ENCODE data around the gene GNAT1. TPM values are rescaled to one million over a fixed set of nuclear protein-coding genes. Genes with fewer than 3 reads are reported as not detected.
"Not testable (repeated sequence)": the region's sequence is repeated elsewhere in the genome, so short reads cannot be mapped to it uniquely, and the experiment has no call there.

Gene GNAT1
- total RNA-seq, 1 experiment from 2014 or later, result not detected

DNA sequence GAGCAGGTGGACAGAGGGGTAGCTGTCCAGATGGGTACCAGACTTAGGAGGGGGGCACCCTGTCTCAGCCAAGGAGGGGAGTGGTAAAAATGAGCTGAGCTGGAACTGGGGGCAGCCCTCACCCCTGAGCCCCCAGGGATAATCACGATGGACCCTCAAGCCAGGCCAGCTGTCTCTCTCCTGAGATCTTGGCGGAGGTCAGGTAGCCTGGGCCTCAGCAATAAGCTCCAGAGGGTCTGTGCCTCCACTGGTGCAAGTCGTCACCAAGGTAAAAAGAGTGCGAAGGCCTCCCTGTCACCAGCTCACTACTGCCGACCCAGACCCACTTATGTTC is 18.7 kb downstream of the GNAT1 start:
- peaks cover 17% of the 10 kb centered on the region for H3K27me3 ChIP-seq (ENCODE audit: control insufficient read depth, insufficient read depth, low read length)
- H3K4me3 ChIP-seq (ENCODE audit: insufficient read depth, low read depth, low read length), result no peak overlapping the region
- DNase-seq, result no peak
- H3K36me3 ChIP-seq (replicated peaks; ENCODE audit: control insufficient read depth, insufficient read depth, low read length), result no peaks in the 10 kb centered on the region

DNA sequence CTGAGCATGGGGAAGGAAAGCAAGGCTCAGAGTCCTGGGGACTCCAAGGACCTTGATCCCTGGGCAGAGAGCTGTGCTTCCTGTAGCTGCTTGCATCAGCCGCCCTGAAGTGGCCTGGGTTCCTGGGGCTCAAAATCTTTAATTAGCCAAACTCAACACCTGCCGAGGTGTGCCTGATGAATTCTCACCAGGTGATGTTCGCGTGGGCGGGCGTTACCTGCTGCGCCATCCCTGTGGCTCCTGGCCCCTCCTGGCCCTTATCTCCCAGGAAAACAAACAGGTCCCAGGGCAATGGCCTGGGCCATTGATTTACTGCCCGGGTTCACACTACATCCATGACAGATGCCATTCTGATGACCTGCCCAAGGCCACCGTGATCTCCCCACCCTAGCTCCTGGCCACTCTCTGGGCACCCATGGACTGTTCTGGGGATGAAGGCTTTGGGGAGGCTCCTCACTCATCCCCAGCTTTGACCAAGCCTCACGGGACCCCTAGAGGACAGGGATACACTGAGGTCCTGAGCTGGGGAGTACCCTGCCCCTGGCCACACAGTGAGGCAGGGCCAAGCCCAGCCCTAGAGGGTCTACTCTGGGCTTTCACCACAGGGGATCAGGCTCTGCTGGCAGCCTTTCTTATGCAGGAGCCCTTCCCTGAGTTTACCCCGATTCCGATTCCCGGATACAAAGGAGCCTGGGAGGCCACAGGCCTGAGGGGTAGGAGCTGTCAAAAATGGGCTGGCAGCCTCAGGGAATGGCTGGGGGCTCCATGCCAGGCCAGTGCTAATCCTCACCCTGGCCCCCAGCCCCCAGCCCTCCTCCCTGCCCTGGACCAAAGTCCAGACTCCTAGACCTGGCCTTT is 19.3 kb downstream of the GNAT1 start:
- no peaks in the 10 kb centered on the region for H3K36me3 ChIP-seq (replicated peaks; ENCODE audit: control insufficient read depth, insufficient read depth, low read length)
- peaks cover 11% of the 10 kb centered on the region for H3K27me3 ChIP-seq (ENCODE audit: control insufficient read depth, insufficient read depth, low read length)
- no peak overlapping the region for H3K4me3 ChIP-seq (ENCODE audit: insufficient read depth, low read depth, low read length)
- peak; percentile 90 for DNase-seq

DNA sequence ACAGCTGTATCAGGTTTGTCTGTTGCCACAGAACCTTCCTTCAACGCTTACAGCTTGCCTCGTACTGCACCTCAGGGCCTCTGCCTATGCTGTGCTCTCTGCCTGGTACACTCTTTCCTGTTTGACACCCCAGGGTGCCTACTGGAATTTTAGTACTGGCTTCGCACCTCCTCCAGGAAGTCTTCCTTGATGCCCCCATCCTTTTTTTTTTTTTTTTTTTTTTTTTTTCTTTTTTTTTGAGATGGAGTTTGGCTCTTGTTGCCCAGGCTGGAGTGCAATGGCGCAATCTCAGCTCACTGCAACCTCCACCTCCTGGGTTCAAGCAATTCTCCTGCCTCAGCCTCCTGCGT is 19.9 kb downstream of the GNAT1 start:
- not testable (repeated sequence) for H3K36me3 ChIP-seq (replicated peaks; ENCODE audit: control insufficient read depth, insufficient read depth, low read length); DNase-seq; H3K27me3 ChIP-seq (ENCODE audit: control insufficient read depth, insufficient read depth, low read length); H3K4me3 ChIP-seq (ENCODE audit: insufficient read depth, low read depth, low read length)

DNA sequence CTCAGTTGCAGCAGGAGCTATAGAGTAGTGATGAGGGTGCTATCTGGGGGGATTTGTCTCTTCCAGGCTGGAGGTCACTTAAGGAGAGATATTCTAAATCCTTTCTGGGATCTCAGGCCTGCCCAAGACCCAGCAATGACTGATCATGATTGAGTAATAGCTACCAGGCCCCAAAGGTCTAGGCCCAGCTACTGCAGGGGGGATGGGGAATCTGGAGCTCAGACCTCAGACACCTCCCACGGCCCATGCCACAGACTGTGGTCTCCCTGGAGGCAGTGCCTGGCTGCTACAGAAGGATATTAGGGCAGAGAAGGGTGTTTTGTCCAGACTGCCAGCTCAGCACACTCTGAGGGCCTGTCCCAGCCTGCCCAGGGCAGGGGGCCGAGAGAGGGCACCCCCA is 20.5 kb downstream of the GNAT1 start:
- Histone ChIP-seq H3K27me3 (ENCODE audit: control insufficient read depth, insufficient read depth, low read length) (no peaks in the 10 kb centered on the region), H3K4me3 (ENCODE audit: insufficient read depth, low read depth, low read length) (no peak overlapping the region), H3K36me3 (replicated peaks; ENCODE audit: control insufficient read depth, insufficient read depth, low read length) (no peaks in the 10 kb centered on the region)
- DNase-seq, result no peak

DNA sequence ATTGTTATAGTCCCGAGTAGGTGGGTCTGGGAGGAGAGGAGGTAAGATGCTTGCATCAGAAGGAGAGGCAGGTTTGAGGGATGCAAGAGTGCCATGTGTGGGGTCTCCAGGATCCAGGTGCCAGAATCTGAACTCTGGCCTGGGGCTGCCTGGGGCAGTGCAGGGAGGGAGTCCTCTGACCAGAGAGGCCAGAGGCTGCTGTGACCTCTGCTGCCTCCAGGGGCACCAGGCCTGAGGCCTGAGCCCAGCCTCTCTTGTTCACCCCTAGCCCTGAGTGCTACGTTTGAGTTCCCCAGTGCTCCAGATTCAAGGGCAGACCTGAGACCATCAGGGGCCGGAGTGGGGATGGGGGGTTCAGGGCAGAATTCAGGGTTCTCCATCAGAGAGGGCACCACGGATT is 21.1 kb downstream of the GNAT1 start:
- peak; percentile 84 for DNase-seq
- Histone ChIP-seq H3K36me3 (replicated peaks; ENCODE audit: control insufficient read depth, insufficient read depth, low read length) (no peaks in the 10 kb centered on the region), H3K4me3 (ENCODE audit: insufficient read depth, low read depth, low read length) (no peak overlapping the region), H3K27me3 (ENCODE audit: control insufficient read depth, insufficient read depth, low read length) (no peaks in the 10 kb centered on the region)

DNA sequence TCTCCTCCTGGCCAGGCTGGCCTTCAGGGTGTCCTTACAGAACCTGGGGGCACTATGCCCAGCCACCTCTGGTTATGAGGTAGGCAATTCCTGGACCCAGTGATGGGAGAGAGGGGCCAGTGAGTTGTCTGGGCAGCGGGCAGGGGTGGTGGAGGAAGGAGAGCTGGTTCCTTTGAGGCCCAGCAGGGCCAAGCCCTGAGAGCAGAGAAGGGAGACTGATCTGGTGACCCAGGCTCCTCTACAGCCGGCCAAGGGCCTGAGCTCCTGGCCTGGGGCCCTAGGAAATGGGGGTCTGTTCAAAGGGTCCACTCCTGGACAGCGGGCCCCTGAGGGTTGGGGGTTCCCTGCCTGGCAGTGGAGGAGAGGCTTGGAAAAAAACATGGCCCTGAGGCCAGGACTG is 21.6 kb downstream of the GNAT1 start:
- H3K36me3 ChIP-seq (replicated peaks; ENCODE audit: control insufficient read depth, insufficient read depth, low read length), result no peaks in the 10 kb centered on the region
- H3K4me3 ChIP-seq (ENCODE audit: insufficient read depth, low read depth, low read length), result no peak overlapping the region
- DNase-seq, result no peak
- no peaks in the 10 kb centered on the region for H3K27me3 ChIP-seq (ENCODE audit: control insufficient read depth, insufficient read depth, low read length)

DNA sequence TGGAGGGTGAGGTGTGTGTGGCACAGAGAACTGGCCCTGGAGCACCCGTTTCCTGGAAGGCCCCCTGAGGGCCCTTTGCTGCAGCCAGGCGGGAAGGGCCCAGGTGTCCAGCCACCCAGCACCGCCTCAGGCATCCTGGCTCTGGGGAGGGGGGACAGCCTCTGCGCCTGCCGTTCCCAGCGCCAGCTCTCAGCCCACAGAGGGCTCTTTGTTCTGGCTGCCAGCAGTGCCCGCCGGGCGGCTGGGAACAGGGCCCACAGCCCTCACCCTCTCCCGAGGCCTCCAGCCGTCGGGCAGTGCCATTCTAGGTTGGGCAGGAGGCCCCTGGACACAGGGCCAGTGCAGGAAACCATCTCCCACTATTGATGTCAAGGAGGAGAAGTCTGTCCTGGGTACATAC is 22.0 kb downstream of the GNAT1 start:
- H3K4me3 ChIP-seq (ENCODE audit: insufficient read depth, low read depth, low read length), result no peak overlapping the region
- no peak for DNase-seq
- H3K27me3 ChIP-seq (ENCODE audit: control insufficient read depth, insufficient read depth, low read length), result no peaks in the 10 kb centered on the region

DNA sequence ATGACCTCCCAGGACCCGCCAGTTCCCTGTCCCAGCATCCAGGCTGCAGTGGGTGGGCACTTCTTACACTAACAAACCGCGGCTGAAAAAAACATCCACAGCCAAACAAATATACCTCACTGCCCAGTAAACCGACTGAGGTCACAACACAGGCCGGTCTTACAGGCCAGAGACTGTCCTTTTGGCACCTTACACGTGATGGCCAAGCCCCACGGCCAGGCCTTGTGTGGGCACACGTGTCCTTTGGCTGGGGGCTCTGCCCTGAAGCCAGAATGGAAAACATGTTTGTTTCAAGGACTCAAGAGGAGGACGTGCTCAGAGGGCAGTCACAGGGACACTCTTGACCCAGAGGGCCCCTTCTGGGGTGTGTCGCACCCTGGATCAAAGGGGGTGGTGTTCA is 23.4 kb downstream of the GNAT1 start:
- DNase-seq, result no peak
- Histone ChIP-seq H3K27me3 (ENCODE audit: control insufficient read depth, insufficient read depth, low read length) (no peaks in the 10 kb centered on the region), H3K36me3 (replicated peaks; ENCODE audit: control insufficient read depth, insufficient read depth, low read length) (no peaks in the 10 kb centered on the region), H3K4me3 (ENCODE audit: insufficient read depth, low read depth, low read length) (no peak overlapping the region)

More for the DNA sequence above, 22.0 kb downstream of the GNAT1 start:
- no peaks in the 10 kb centered on the region for H3K36me3 ChIP-seq (replicated peaks; ENCODE audit: control insufficient read depth, insufficient read depth, low read length)

DNA sequence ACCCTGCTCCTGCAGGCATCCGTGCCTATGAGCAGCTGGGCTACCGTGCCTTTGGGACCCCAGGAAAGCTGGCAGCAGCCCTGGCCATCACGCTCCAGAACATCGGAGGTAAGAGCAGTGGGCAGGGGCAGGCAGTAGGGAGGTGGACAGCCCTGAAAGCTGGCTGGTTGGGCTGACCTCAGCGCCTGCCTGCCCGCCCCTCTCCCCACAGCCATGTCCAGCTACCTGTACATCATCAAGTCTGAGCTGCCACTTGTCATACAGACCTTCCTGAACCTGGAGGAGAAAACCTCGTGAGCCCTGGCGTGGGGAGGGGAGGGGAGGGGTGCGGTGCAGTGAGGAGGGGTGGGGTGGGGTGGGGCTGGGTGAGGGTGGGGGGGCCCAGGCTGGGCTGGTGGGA is 24.1 kb downstream of the GNAT1 start:
- Histone ChIP-seq H3K27me3 (ENCODE audit: control insufficient read depth, insufficient read depth, low read length) (no peaks in the 10 kb centered on the region), H3K36me3 (replicated peaks; ENCODE audit: control insufficient read depth, insufficient read depth, low read length) (no peaks in the 10 kb centered on the region), H3K4me3 (ENCODE audit: insufficient read depth, low read depth, low read length) (no peak overlapping the region)
- no peak for DNase-seq

DNA sequence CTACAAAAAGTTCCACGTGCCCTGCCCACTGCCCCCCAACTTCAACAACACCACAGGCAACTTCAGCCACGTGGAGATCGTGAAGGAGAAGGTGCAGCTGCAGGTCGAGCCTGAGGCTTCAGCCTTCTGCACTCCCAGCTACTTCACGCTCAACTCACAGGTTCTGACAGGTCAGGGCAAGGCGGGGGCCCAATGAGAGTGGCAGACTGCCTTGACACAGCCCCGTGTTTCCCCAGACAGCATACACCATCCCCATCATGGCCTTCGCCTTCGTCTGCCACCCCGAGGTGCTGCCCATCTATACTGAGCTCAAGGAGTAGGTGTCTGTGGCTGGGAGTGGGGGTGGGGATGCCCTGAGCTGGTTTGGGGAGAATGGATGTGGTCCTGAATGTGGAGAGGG is 26.3 kb downstream of the GNAT1 start:
- no peaks in the 10 kb centered on the region for H3K36me3 ChIP-seq (replicated peaks; ENCODE audit: control insufficient read depth, insufficient read depth, low read length)
- no peak for DNase-seq
- H3K27me3 ChIP-seq (ENCODE audit: control insufficient read depth, insufficient read depth, low read length), result no peaks in the 10 kb centered on the region
- H3K4me3 ChIP-seq (ENCODE audit: insufficient read depth, low read depth, low read length), result no peak overlapping the region

DNA sequence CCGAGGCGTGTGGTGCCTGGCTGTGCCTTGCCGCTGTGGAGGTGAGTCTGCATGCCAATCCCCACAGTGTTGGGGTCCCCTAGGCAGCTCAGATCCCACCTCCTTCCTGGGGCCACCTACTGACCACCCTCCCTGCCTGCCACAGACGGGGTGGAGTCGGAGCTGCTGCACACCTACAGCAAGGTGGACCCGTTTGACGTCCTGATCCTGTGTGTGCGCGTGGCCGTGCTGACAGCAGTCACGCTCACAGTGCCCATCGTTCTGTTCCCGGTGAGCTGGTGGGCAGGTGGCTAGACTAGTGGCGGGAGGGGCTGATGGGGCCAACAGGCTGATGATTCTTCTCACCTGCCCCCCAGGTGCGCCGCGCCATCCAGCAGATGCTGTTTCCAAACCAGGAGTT is 27.0 kb downstream of the GNAT1 start:
- no peak for DNase-seq
- no peak overlapping the region for H3K4me3 ChIP-seq (ENCODE audit: insufficient read depth, low read depth, low read length)
- H3K36me3 ChIP-seq (replicated peaks; ENCODE audit: control insufficient read depth, insufficient read depth, low read length), result no peaks in the 10 kb centered on the region
- H3K27me3 ChIP-seq (ENCODE audit: control insufficient read depth, insufficient read depth, low read length), result no peaks in the 10 kb centered on the region

DNA sequence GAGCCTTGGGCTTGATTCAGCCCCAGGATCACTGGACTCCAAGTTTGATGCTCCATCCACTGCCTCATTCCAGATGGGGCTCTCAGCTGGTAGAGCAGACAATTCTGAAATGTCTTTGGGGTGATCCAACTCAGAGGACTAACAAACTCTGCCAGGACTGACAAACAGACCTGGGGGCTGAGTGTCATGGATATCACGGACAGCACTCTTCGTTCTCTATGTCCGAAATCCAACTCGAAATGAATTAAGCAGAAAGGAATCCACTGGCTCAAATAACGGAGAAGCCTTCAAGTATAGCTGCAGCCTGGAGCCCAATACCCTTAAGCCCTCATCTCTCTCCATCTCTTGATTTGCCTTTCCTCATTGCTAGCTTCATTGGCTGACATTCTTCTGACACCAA is 27.9 kb downstream of the GNAT1 start:
- H3K36me3 ChIP-seq (replicated peaks; ENCODE audit: control insufficient read depth, insufficient read depth, low read length), result no peaks in the 10 kb centered on the region
- no peaks in the 10 kb centered on the region for H3K27me3 ChIP-seq (ENCODE audit: control insufficient read depth, insufficient read depth, low read length)
- DNase-seq, result no peak
- H3K4me3 ChIP-seq (ENCODE audit: insufficient read depth, low read depth, low read length), result no peak overlapping the region

DNA sequence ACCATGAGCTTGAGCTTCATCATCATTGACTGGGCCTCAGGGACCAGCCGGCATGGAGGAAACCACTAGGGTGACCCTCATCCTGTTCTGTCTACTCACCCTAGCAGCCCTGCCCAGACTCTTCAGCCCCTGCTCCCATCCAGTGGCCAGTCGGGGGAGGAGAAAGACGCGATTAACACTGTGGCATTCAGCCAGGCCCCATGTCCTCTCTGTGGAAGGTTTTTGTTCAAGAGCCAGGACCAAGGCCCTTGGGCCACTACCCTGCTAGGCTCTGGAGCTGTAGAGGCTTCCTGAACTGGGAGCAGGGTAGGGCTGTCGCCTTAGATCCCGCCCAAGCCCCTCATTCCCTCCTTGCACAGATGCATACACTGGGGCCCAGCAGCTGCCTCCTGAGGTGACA is 28.7 kb downstream of the GNAT1 start:
- DNase-seq, result no peak
- no peaks in the 10 kb centered on the region for H3K27me3 ChIP-seq (ENCODE audit: control insufficient read depth, insufficient read depth, low read length)
- H3K4me3 ChIP-seq (ENCODE audit: insufficient read depth, low read depth, low read length), result no peak overlapping the region
- no peaks in the 10 kb centered on the region for H3K36me3 ChIP-seq (replicated peaks; ENCODE audit: control insufficient read depth, insufficient read depth, low read length)

DNA sequence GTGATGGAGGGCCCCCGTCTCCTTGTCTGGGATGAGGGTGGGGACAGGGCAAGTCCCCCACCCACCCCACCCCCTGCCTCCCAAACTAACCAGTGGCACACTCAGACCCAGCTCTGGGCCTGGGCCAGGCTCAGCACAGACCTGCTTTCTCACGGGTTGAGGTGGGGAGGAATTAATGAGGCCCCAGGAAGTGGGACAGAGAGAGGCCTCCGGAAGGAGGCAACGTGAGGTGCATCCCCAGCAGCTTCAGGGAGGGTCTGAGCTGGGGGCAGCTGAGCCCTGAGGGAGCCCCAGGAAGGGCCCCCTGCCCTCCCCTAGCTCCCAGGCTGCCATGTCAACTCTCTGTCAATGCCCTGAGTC is 29.6 kb downstream of the GNAT1 start:
- no peak overlapping the region for H3K4me3 ChIP-seq (ENCODE audit: insufficient read depth, low read depth, low read length)
- no peaks in the 10 kb centered on the region for H3K27me3 ChIP-seq (ENCODE audit: control insufficient read depth, insufficient read depth, low read length)
- H3K36me3 ChIP-seq (replicated peaks; ENCODE audit: control insufficient read depth, insufficient read depth, low read length), result no peaks in the 10 kb centered on the region
- no peak for DNase-seq

DNA sequence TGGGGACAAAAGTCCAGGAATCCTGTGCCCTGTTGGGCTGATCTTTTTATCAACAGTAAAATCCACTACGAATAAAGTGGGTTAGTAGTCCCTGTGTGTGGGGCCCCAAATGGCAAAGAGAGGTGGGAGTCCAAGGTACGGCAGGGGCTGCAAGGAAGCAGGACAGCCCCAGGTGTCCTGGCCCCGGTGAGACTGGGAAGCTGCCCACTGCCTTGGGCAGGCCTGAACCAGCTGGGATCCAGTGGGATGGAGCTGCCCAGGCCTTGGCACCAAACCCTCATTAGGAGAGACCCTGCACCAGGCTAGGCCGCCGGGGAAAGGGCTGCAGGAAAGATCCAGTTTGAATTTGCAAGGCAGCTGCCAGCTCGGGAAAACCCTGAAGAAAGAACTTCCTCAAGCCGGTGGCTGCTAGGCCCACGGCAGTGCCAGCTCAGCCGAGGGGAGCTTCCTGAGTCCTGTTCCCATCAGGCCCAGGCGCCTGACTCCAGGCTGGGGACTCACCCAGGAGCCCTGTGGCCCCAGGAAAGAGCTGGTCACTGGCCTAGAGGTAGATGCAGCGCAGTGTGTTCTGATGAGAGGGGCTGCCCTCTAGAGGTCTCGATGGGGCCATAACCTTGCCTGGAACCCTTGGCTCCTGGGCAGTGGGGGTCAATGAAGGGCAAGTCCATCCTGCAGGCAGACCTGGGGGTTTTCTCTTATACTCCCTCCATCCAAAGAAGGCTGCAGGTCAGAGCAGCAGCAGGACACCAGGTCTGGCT is 30.2 kb downstream of the GNAT1 start:
- no peaks in the 10 kb centered on the region; the same call in 1 of the 2 replicates for H3K27me3 ChIP-seq (ENCODE audit: control insufficient read depth, insufficient read depth, low read length)
- peak; percentile 93 for DNase-seq
- no peaks in the 10 kb centered on the region for H3K36me3 ChIP-seq (replicated peaks; ENCODE audit: control insufficient read depth, insufficient read depth, low read length)
- no peak overlapping the region for H3K4me3 ChIP-seq (ENCODE audit: insufficient read depth, low read depth, low read length)

Data from H7 (cell line).